Ovary (tissue), 3 donors: ENCODE results near the gene XPO5.
A peak's percentile ranks its signal among the peaks of the same experiment; 100 is the strongest.

ENCODE experiments used
- CTCF ChIP-seq, 3 donors: fragments of 450-650 bp in 2 of 3; fragments of 200-600 bp in 1 of 3; IDR thresholded peaks; one replicate each; pipeline versions ENCODE4 v1.5.1 to v1.8.0; 2016 to 2022; ENCODE audit warnings: antibody characterized with exemption in 3 of 3, mild to moderate bottlenecking in 1 of 3
- POLR2A ChIP-seq: fragments of 450-650 bp; IDR thresholded peaks from one replicate; pipeline ENCODE4 v1.6.1; 2017; ENCODE audit warnings: antibody characterized with exemption, mild to moderate bottlenecking, moderate library complexity
- donor health status: DM: no; HTN: no; CAD: no.

- peak; percentile 88 to 91 (median 88) for TF ChIP-seq CTCF (IDR thresholded peaks at IDR 0.05)
- no peak for TF ChIP-seq POLR2A
Measured at GRCh38 chr6:43506667-43507471, 69.0 kb downstream of the XPO5 start.
